ENCODE results near the gene FHL3.

DNA sequence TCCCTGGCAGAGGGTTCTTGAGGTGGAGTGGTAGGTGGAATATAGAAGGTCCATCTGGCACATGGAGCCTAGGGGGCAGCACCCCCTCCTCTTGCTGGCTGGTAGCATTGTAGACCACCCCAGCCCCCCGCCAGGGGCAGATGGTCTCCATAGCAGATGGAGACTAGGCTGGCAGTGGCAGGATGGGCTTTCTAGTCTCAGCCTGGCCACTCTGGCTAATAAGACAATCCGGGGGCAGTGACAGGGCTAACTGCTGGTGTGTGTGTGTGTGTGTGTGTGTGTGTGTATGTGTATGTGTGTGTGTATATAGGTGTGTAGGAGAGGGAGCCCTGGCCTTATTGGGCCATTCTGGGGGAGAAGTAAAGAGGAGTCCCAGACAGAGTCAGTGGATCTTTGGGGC lies 23.4 kb upstream of the FHL3 start:
- TF ChIP-seq CTCF (IDR thresholded peaks at IDR 0.05) (no peak), POLR2A (IDR thresholded peaks at IDR 0.05) (no peak)

All from vagina (tissue), 2 donors.